ENCODE results near the gene LDLRAD3. TPM values are rescaled to one million over a fixed set of nuclear protein-coding genes. Genes with fewer than 3 reads are reported as not detected.

Gene LDLRAD3
- total RNA-seq, 4 donors from 2014 or later: 0.37 to 43.2 (median 3.7) TPM

GRCh38 chr11:36195496-36196354 is 251.9 kb downstream of the LDLRAD3 start:
- DNase-seq: no peak
- no peaks in the 10 kb centered on the region for H3K9me3 ChIP-seq
- TF ChIP-seq EP300 (IDR thresholded peaks at IDR 0.05; ENCODE audit: low read depth) (no peak), CTCF (IDR thresholded peaks at IDR 0.05) (no peak), POLR2AphosphoS5 (IDR thresholded peaks at IDR 0.05) (no peak), POLR2A (IDR thresholded peaks at IDR 0.05) (no peak)
- H3K27me3 ChIP-seq: no peaks in the 10 kb centered on the region
- H3K4me1 ChIP-seq: no peaks in the 10 kb centered on the region
- H3K36me3 ChIP-seq: no peaks in the 10 kb centered on the region
- intact Hi-C loops (cut with DNase I; ENCODE audit: low total_unique reads): no loop called here
- no peak overlapping the region for H3K27ac ChIP-seq
- in situ Hi-C loops (cut with MboI; ENCODE audit: low pct_ligation_motif_present in 1 of 4, low pct_unique_long_range_greater_than_20kb in 1 of 4, low sequenced_read_pairs in 3 of 4): no loop called here
- WGBS, 2 donors (ENCODE audit: low coverage in 1 of 2): 55 to 74% methylated on average over 3 to 5 of the region's 5 CpGs
- no peak overlapping the region for H3K4me3 ChIP-seq

- no peaks in the 10 kb centered on the region for H3K36me3 ChIP-seq
- no peak overlapping the region for H3K4me3 ChIP-seq
- no peaks in the 10 kb centered on the region for H3K9me3 ChIP-seq
- intact Hi-C loops (cut with DNase I; ENCODE audit: low total_unique reads): no loop called here
- no peak for DNase-seq
- no peaks in the 10 kb centered on the region for H3K4me1 ChIP-seq
- 79 to 87% methylated on average over 4 to 7 of the region's 7 CpGs for WGBS, 2 donors (ENCODE audit: low coverage in 1 of 2)
- in situ Hi-C loops (cut with MboI; ENCODE audit: low pct_ligation_motif_present in 1 of 4, low pct_unique_long_range_greater_than_20kb in 1 of 4, low sequenced_read_pairs in 3 of 4): no loop called here
- no peak overlapping the region for H3K27ac ChIP-seq
- H3K27me3 ChIP-seq: no peaks in the 10 kb centered on the region
- TF ChIP-seq CTCF (IDR thresholded peaks at IDR 0.05) (no peak), POLR2A (IDR thresholded peaks at IDR 0.05) (no peak), EP300 (IDR thresholded peaks at IDR 0.05; ENCODE audit: low read depth) (no peak), POLR2AphosphoS5 (IDR thresholded peaks at IDR 0.05) (no peak)
These were observed 252.6 kb downstream of the LDLRAD3 start for GRCh38 chr11:36196411-36196998.

GRCh38 chr11:36201411-36201810 is 257.5 kb downstream of the LDLRAD3 start:
- intact Hi-C loops (cut with DNase I; ENCODE audit: low total_unique reads) (no loop called here), in situ Hi-C loops (cut with MboI; ENCODE audit: low pct_ligation_motif_present in 1 of 4, low pct_unique_long_range_greater_than_20kb in 1 of 4, low sequenced_read_pairs in 3 of 4) (no loop called here)
- no peak for DNase-seq
- H3K27me3 ChIP-seq: no peaks in the 10 kb centered on the region
- no peak overlapping the region for H3K27ac ChIP-seq
- no peaks in the 10 kb centered on the region for H3K9me3 ChIP-seq
- no peaks in the 10 kb centered on the region for H3K36me3 ChIP-seq
- H3K4me3 ChIP-seq: no peak overlapping the region
- H3K4me1 ChIP-seq: no peaks in the 10 kb centered on the region
- no peak for TF ChIP-seq POLR2A (IDR thresholded peaks at IDR 0.05)
- WGBS, 2 donors (ENCODE audit: low coverage in 1 of 2): 85 to 87% methylated on average over 3 of the region's 3 CpGs

GRCh38 chr11:36205536-36205935 is 261.7 kb downstream of the LDLRAD3 start:
- 83 to 97% methylated on average over 1 to 3 of the region's 3 CpGs for WGBS, 2 donors (ENCODE audit: low coverage in 1 of 2)
- DNase-seq: no peak
- TF ChIP-seq POLR2AphosphoS5 (IDR thresholded peaks at IDR 0.05) (no peak), EP300 (IDR thresholded peaks at IDR 0.05; ENCODE audit: low read depth) (no peak), POLR2A (IDR thresholded peaks at IDR 0.05) (no peak), CTCF (IDR thresholded peaks at IDR 0.05) (no peak)

More at GRCh38 chr11:36205536-36205935, 261.7 kb downstream of the LDLRAD3 start:
- Histone ChIP-seq H3K4me3 (no peak overlapping the region), H3K4me1 (no peaks in the 10 kb centered on the region), H3K27me3 (no peaks in the 10 kb centered on the region), H3K36me3 (no peaks in the 10 kb centered on the region), H3K9me3 (no peaks in the 10 kb centered on the region), H3K27ac (no peak overlapping the region)
- in situ Hi-C loops (cut with MboI; ENCODE audit: low pct_ligation_motif_present in 1 of 4, low pct_unique_long_range_greater_than_20kb in 1 of 4, low sequenced_read_pairs in 3 of 4): no loop called here
- intact Hi-C loops (cut with DNase I; ENCODE audit: low total_unique reads): no loop called here
